ENCODE results near the gene CD74.

- TF ChIP-seq TBP (IDR thresholded peaks at IDR 0.05; ENCODE audit: low read depth, low read length) (no peak), MAFK (IDR thresholded peaks at IDR 0.05; ENCODE audit: low read depth, low read length) (no peak), RAD21 (IDR thresholded peaks at IDR 0.05 in 1 of 2, conservative IDR thresholded peaks at IDR 0.05 in 1 of 2; ENCODE audit: low read depth in 2 of 2, low read length in 2 of 2) (no peak), NRF1 (IDR thresholded peaks at IDR 0.05; ENCODE audit: low read depth, low read length) (no peak), RFX5 (IDR thresholded peaks at IDR 0.05; ENCODE audit: borderline replicate concordance, low read depth, low read length) (no peak), SP2 (IDR thresholded peaks at IDR 0.05; ENCODE audit: low read length) (no peak), POLR2AphosphoS5 (IDR thresholded peaks at IDR 0.05; ENCODE audit: low read depth, low read length) (0 out of 2 replicates have a peak, but pooled peaks have one; percentile 34), CHD7 (IDR thresholded peaks at IDR 0.05; ENCODE audit: insufficient replicate concordance, low read length) (no peak), POLR2A (IDR thresholded peaks at IDR 0.05; ENCODE audit: control extremely low read depth in 1 of 2, low read depth in 2 of 2, low read length in 2 of 2) (peak in 1 of 2 experiments; percentile 43; a peak in 2 of 3 replicates), HDAC2 (IDR thresholded peaks at IDR 0.05; ENCODE audit: borderline replicate concordance in 1 of 2, low read depth in 2 of 2, low read length in 2 of 2) (no peak)
Observed at GRCh38 chr5:150446088-150446487, 33.4 kb upstream of the CD74 start.
